Suprapubic skin (tissue), 4 donors: ENCODE measurements around the gene CD300E.

Experiments used
- CTCF ChIP-seq, 2 donors: fragments of 200-600 bp in 1 of 2; fragments of 450-650 bp in 1 of 2; sonication (generic) in 1 of 2; IDR thresholded peaks; one replicate each; pipeline ENCODE4 v1.5.1; 2016 to 2019; ENCODE audit warnings: antibody characterized with exemption in 2 of 2, mild to moderate bottlenecking in 1 of 2, moderate library complexity in 1 of 2
- EP300 ChIP-seq: sonication (generic); formaldehyde crosslinking; IDR thresholded peaks from one replicate; pipeline ENCODE4 v1.6.1; 2017; ENCODE audit warnings: antibody characterized with exemption
- POLR2A ChIP-seq, 2 donors: fragments of 450-650 bp; IDR thresholded peaks; one replicate each; pipeline ENCODE4 v1.6.1; 2017; ENCODE audit warnings: antibody characterized with exemption in 2 of 2, mild to moderate bottlenecking in 2 of 2, moderate library complexity in 2 of 2
- POLR2AphosphoS5 ChIP-seq, 3 donors: sonication (generic); formaldehyde crosslinking; IDR thresholded peaks; one replicate each; pipeline ENCODE4 v1.6.1; 2017; ENCODE audit warnings: antibody characterized with exemption in 3 of 3

GRCh38 chr17:74608511-74608910 is 15.0 kb downstream of the CD300E start:
- TF ChIP-seq POLR2A (IDR thresholded peaks at IDR 0.05) (no peak), CTCF (IDR thresholded peaks at IDR 0.05) (no peak), POLR2AphosphoS5 (IDR thresholded peaks at IDR 0.05) (no peak), EP300 (no peak)
